Medulla oblongata (tissue), 1 donor: Measurements from ENCODE around the gene NT5C3A.
"Not testable (repeated sequence)": the region's sequence is repeated elsewhere in the genome, so short reads cannot be mapped to it uniquely, and the experiment has no call there.

Experiments used
- DNase-seq: peaks from one replicate; pipeline ENCODE4 v3.0.0-alpha.2; 2015; ENCODE audit errors: extremely low spot score

Gene NT5C3A

GRCh38 chr7:33041631-33042428 lies 20.7 kb downstream of the NT5C3A start:
- no peak for DNase-seq

- DNase-seq = peak; percentile 13
These were observed 21.6 kb downstream of the NT5C3A start for GRCh38 chr7:33040803-33041516.

GRCh38 chr7:33039903-33040292 lies 22.7 kb downstream of the NT5C3A start:
- DNase-seq = no peak

- DNase-seq = peak; percentile 36
These were observed 23.2 kb downstream of the NT5C3A start for GRCh38 chr7:33039257-33039902.

GRCh38 chr7:33038639-33039038 lies 23.9 kb downstream of the NT5C3A start:
- no peak for DNase-seq

GRCh38 chr7:33035776-33036175 lies 26.8 kb downstream of the NT5C3A start:
- DNase-seq = no peak

- DNase-seq = no peak
These were observed 38.3 kb downstream of the NT5C3A start for GRCh38 chr7:33024189-33024757.

- no peak for DNase-seq
These were observed 50.2 kb downstream of the NT5C3A start for GRCh38 chr7:33012364-33012763.

GRCh38 chr7:33009734-33010133 lies 52.8 kb downstream of the NT5C3A start:
- DNase-seq = no peak

- DNase-seq = not testable (repeated sequence)
These were observed 56.9 kb downstream of the NT5C3A start for GRCh38 chr7:33005690-33006089.

GRCh38 chr7:33005193-33005592 lies 57.4 kb downstream of the NT5C3A start:
- DNase-seq = not testable (repeated sequence)

GRCh38 chr7:33004104-33004616 lies 58.4 kb downstream of the NT5C3A start:
- DNase-seq = not testable (repeated sequence)

GRCh38 chr7:33003111-33003510 lies 59.5 kb downstream of the NT5C3A start:
- not testable (repeated sequence) for DNase-seq

- DNase-seq = not testable (repeated sequence)
These were observed 63.2 kb downstream of the NT5C3A start for GRCh38 chr7:32999380-32999779.

GRCh38 chr7:32998361-32999171 lies 64.0 kb downstream of the NT5C3A start:
- DNase-seq = peak; percentile 2

GRCh38 chr7:32997956-32998355 lies 64.6 kb downstream of the NT5C3A start:
- DNase-seq = not testable (repeated sequence)

- DNase-seq = not testable (repeated sequence)
These were observed 69.8 kb downstream of the NT5C3A start for GRCh38 chr7:32992750-32993149.

- DNase-seq = not testable (repeated sequence)
These were observed 70.4 kb downstream of the NT5C3A start for GRCh38 chr7:32991975-32992700.

GRCh38 chr7:32991068-32991585 lies 71.4 kb downstream of the NT5C3A start:
- not testable (repeated sequence) for DNase-seq

GRCh38 chr7:32988148-32988547 lies 74.4 kb downstream of the NT5C3A start:
- not testable (repeated sequence) for DNase-seq
